T-helper 1 cell treated with Interleukin-12 subunit alpha and Interleukin-12 subunit beta and Interleukin-4 antibody, amounts not matched to agents 30 ng/mL and 1 ng/mL, for 36 hours (primary cell): ENCODE data around the gene LRRFIP1. TPM values are rescaled to one million over a fixed set of nuclear protein-coding genes. Genes with fewer than 3 reads are reported as not detected.

Experiments
- intact Hi-C: fragments of 100-400 bp; cut with micrococcal nuclease; formaldehyde crosslinking; loops from one replicate; pipeline ENCODE4 v1.15.1; 2024
- total RNA-seq: library from RNA; stranded (reverse); gene quantifications from 2 replicates; pipeline ENCODE4 v1.2.3, GENCODE V29; 2022

LRRFIP1 gene
- total RNA-seq, 1 donor from 2014 or later: 217 TPM

DNA sequence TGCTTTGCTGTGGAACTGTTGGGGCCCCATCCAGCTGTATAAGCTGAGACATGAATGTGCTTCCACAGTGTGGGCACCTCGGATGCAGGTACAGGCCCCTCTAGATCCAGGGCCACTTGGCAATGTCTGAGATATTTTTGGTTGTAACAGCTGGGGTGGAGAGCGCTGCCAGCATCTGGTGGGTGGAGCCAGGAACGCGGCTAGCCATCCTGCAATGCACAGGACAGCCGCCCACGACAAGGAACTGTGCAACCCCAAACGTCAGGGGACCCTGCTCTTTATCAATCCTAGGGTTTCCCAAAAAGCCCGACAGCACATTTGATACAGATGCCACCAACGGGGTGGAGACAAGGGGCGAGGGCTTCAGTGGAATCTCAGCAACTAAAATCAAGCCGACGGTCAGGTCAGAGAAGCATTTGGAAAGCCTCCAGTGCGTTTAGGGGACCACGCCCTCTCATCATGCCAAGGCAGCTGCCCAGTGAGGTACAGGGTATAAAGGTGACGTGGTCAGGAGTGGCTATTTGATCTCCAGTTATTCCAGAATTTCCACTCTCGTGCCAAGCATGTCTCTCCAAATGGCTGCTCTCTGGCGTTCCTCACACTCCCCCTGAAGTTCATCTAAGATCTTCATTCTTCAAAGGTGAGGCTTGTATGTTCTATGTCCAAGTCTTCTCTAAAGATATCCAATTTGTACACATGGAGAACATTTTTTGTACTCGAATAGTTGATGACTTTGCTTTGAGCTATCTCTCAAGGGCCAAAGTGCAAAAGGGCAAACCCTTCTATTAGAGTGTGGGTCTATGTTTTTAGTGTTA is 55.7 kb downstream of the LRRFIP1 start:
- intact Hi-C loops: no loop called here

- intact Hi-C loops: loop anchor here (5.0 kb wide), 1 partner anchor 212 kb away; no protein-coding TSS in a partner anchor
Observed at GRCh38 chr2:237685408-237685807, 58.0 kb downstream of the LRRFIP1 start.

- intact Hi-C loops: loop anchor here (1.0 to 5.0 kb wide), 4 partner anchors 9 to 211 kb away; no protein-coding TSS in a partner anchor
Observed at GRCh38 chr2:237686659-237687136, 59.3 kb downstream of the LRRFIP1 start.

GRCh38 chr2:237688081-237688480 is 60.7 kb downstream of the LRRFIP1 start:
- intact Hi-C loops: loop anchor here (5.0 kb wide), 1 partner anchor 209 kb away; no protein-coding TSS in a partner anchor

- intact Hi-C loops: loop anchor here (5.0 kb wide), 1 partner anchor 209 kb away; no protein-coding TSS in a partner anchor
Observed at GRCh38 chr2:237688541-237688940, 61.2 kb downstream of the LRRFIP1 start.

GRCh38 chr2:237689336-237690131 is 62.1 kb downstream of the LRRFIP1 start:
- intact Hi-C loops: loop anchor here (5.0 to 10.0 kb wide), 5 partner anchors 208 to 1145 kb away; partner anchors contain the start of genes ASB1 and COPS8

GRCh38 chr2:237691029-237691907 is 63.9 kb downstream of the LRRFIP1 start:
- intact Hi-C loops: loop anchor here (1.0 to 10.0 kb wide), 6 partner anchors 275 to 1146 kb away; partner anchors contain the start of genes ASB1 and COPS8

- intact Hi-C loops: loop anchor here (1.0 to 10.0 kb wide), 8 partner anchors 8 to 1147 kb away; partner anchors contain the start of genes ASB1, COPS8 and PER2
Observed at GRCh38 chr2:237691908-237692600, 64.7 kb downstream of the LRRFIP1 start.

DNA sequence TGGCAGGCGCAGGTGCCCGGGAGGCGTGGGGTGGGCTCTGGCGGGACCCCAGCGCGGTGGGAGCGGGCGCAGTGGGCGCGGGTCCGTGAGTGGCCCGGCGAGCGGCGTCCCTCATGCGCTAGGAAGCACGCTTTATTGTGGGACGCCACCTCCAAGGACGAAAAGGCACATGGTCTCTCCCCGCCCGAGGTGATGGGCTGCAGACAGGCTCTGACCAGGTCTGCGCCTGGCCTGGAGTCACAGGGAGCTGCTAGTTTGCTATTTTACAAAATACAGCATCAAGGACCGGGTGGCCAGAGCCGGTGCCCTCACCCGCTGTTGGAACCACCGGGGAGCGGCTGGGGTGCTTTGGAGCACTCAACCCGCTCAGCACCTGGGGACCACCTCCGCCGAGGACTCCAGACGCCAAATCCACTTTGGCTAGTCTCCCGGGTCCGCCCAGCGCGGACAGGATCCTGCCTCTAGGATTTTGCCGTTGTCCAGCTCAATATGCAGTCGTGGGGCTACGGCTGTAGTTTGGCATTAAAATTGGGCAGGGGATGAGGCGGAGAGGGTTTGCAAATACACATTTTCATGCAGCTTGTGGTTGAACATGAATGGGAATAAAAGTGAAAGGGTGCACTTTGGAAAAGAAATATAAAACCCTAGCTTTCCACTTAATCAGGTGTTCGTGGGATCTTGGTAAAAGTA is 65.4 kb downstream of the LRRFIP1 start:
- intact Hi-C loops: loop anchor here (1.0 to 10.0 kb wide), 6 partner anchors 8 to 1148 kb away; partner anchors contain the start of genes ASB1, COPS8 and PER2

GRCh38 chr2:237693291-237693994 is 66.1 kb downstream of the LRRFIP1 start:
- intact Hi-C loops: loop anchor here (5.0 to 10.0 kb wide), 4 partner anchors 541 to 1149 kb away; partner anchors contain the start of genes ASB1 and COPS8

GRCh38 chr2:237694415-237695194 is 67.2 kb downstream of the LRRFIP1 start:
- intact Hi-C loops: loop anchor here (1.0 to 10.0 kb wide), 9 partner anchors 7 to 1150 kb away; partner anchors contain the start of genes ASB1, COPS8 and SCLY

DNA sequence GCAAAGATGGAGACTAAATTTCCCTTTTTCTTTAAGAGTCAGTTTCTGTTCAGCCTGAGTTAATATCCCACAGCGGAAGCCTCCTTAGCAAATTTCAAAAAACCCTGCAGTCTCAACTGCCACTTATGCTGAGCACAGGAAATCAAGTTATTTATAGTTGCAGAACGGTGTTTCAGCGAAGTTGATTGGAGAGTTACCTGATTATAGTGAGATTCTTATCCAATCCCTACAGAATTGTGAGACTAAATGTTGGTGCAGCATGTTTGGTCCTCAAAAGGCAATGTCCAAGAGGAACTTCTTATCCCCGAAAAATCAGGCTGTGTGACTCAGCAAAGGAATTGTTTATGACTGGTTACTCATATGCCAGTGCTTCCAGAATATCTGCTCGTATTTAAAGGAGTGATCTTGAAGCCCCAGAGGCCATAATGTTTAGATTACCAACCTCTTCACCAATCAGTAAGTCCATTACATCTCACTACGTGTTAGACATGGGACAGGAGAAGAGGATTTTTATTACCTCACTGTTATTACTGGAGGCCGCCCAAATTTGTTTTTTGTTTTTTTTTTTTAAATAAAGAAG is 67.9 kb downstream of the LRRFIP1 start:
- intact Hi-C loops: loop anchor here (1.0 to 10.0 kb wide), 7 partner anchors 8 to 1150 kb away; partner anchors contain the start of gene SCLY

- intact Hi-C loops: loop anchor here (2.0 to 10.0 kb wide), 4 partner anchors 36 to 1152 kb away; no protein-coding TSS in a partner anchor
Observed at GRCh38 chr2:237696461-237696860, 69.1 kb downstream of the LRRFIP1 start.

GRCh38 chr2:237697586-237698357 is 70.4 kb downstream of the LRRFIP1 start:
- intact Hi-C loops: loop anchor here (2.0 to 10.0 kb wide), 4 partner anchors 35 to 1153 kb away; no protein-coding TSS in a partner anchor

- intact Hi-C loops: loop anchor here (5.0 to 10.0 kb wide), 3 partner anchors 34 to 1154 kb away; no protein-coding TSS in a partner anchor
Observed at GRCh38 chr2:237698358-237698694, 70.9 kb downstream of the LRRFIP1 start.
